ENCODE measurements around the gene CACNG5.

Gene CACNG5

DNA sequence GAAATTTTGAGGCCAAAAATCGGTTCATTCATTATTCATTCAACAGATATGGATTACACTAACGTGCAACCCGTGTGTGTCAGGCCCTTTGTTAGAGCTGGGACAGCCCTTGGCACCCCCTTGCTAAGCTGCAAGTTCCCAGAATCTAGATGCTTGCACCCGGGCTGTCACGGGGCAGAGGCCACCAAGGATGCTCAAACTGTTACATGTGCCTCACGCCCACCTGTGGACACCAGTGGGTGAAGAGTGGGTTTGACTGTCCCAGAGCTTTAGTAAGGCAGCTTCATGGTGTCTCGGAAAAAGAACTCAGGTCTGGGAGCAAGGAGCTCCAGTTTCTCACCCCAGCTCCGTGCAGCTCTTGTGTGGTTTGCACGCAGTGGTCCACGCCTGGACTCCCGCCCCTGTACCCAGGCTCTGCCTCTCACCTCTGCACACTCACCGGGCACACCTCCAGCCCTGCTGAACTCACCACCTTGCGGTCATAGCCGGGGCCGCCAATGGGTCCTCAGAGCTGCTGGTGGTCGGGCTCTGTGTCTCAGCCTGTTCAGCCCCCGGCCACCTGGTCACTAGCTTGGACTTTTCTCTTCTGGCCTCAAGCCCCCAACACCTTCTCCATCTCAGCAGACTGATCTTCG is 75.9 kb downstream of the CACNG5 start:
- TF ChIP-seq, protein P1, sequence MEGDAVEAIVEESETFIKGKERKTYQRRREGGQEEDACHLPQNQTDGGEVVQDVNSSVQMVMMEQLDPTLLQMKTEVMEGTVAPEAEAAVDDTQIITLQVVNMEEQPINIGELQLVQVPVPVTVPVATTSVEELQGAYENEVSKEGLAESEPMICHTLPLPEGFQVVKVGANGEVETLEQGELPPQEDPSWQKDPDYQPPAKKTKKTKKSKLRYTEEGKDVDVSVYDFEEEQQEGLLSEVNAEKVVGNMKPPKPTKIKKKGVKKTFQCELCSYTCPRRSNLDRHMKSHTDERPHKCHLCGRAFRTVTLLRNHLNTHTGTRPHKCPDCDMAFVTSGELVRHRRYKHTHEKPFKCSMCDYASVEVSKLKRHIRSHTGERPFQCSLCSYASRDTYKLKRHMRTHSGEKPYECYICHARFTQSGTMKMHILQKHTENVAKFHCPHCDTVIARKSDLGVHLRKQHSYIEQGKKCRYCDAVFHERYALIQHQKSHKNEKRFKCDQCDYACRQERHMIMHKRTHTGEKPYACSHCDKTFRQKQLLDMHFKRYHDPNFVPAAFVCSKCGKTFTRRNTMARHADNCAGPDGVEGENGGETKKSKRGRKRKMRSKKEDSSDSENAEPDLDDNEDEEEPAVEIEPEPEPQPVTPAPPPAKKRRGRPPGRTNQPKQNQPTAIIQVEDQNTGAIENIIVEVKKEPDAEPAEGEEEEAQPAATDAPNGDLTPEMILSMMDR (conservative IDR thresholded peaks at IDR 0.05; ENCODE audit: low read depth, low read length) = no peak
- DNase-seq (ENCODE audit: low read depth) = no peak

DNA sequence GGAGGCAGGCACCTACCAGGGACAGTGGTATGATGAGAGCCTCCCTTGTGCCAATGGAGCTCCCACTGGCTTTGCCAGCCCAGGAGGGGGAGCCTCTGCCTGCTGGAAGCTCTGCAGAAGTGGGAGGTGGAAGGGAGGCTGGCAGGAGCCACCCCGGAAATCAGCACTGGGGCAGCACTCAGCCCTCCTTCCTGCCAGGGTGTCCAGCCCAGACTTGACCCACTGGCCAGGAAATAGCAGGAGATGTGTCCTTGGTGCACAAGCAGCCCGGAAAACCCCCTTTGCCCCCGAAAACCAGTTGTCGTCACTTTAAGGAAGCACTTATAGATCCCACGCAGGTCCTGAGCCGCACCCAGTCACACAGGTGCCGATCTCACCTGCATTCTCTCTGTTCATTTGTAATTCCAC is 80.3 kb downstream of the CACNG5 start:
- DNase-seq (ENCODE audit: low read depth) = peak; percentile 14
- H3K4me3 ChIP-seq (ENCODE audit: low read depth, low read length) = no peak overlapping the region
- TF ChIP-seq, protein P1 (conservative IDR thresholded peaks at IDR 0.05; ENCODE audit: low read depth, low read length) = peak; percentile 43

More for the DNA sequence above, 75.9 kb downstream of the CACNG5 start:
- H3K4me3 ChIP-seq (ENCODE audit: low read depth, low read length) = no peak overlapping the region

DNA sequence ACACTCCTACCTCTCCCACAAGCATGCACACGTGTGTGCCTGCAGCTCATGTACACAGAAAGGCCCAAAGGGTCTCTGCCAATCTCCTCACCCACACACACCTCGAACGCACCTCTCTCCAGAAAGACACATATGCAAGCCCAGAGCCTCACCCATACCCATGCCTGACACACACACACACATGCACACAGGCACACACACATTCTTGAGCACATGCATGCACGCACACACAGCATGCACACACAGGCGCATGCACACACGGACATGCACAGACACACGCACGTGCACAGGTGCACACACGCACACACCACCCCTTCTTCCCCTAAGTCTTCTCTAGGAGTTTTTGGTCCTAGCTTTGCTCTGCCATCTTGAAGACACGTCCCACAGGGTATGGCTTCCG is 80.9 kb downstream of the CACNG5 start:
- TF ChIP-seq, protein P1 (conservative IDR thresholded peaks at IDR 0.05; ENCODE audit: low read depth, low read length) = no peak
- DNase-seq (ENCODE audit: low read depth) = no peak
- no peak overlapping the region for H3K4me3 ChIP-seq (ENCODE audit: low read depth, low read length)

DNA sequence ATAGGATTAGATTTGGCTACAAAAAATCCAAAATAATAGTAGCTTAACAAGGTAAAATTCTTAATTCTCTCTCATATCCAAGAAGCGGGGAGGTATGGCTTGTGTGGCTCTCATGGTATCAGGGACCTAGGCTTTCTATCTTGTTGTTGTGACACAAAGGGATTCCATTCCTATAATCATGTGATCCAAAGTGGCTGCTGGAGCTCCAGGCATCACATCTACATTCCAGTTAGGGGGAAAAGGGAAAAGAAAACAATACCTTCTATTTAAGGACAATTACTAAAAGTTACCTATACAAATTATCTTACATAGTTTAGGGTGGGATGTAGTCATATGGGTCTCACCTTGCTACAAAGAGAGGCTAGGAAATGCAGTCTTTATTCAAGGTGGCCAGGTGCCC is 82.0 kb downstream of the CACNG5 start:
- TF ChIP-seq, protein P1 (conservative IDR thresholded peaks at IDR 0.05; ENCODE audit: low read depth, low read length) = no peak
- DNase-seq (ENCODE audit: low read depth) = no peak
- H3K4me3 ChIP-seq (ENCODE audit: low read depth, low read length) = no peak overlapping the region

DNA sequence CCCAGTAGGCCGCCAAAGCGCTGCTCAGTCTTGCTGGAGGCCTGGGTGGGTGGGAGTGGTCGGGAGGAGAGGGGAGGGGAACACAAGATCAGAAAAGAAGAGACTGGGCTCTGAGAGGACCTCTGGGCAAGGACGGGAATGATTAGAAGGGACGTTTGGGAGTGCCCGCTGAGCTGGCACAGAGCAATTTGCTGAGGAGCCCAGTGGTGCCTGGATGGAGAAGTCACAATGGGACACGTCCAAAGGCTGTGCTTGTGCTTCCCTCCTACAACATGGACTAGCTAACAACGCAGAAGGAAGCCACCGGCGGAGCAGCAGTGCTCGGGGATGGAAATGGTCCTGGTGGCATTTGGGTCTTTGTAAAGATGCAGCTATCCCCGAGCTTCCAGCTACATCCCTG is 84.0 kb downstream of the CACNG5 start:
- DNase-seq (ENCODE audit: low read depth) = no peak
- no peak overlapping the region for H3K4me3 ChIP-seq (ENCODE audit: low read depth, low read length)
- TF ChIP-seq, protein P1 (conservative IDR thresholded peaks at IDR 0.05; ENCODE audit: low read depth, low read length) = no peak

DNA sequence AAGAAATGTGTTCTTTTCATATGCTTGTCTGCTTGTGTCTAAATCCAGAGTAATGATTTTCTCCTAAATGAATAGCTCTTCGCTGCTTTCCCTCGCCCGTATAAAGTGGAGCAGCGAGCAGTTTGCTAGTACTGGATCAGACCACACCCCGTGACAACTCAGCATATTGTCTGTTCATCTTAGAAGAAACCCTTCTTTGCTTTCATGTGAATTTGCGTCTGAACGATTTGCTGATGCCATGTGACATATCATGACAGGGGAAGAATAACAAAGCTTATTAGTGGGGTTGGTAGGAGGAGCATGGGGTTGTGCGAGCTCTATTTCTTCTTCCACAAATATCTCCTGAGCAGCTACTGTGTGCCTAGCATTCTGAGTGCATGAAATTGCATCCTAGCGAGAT is 85.5 kb downstream of the CACNG5 start:
- TF ChIP-seq, protein P1 (conservative IDR thresholded peaks at IDR 0.05; ENCODE audit: low read depth, low read length) = no peak
- no peak for DNase-seq (ENCODE audit: low read depth)
- no peak overlapping the region for H3K4me3 ChIP-seq (ENCODE audit: low read depth, low read length)

DNA sequence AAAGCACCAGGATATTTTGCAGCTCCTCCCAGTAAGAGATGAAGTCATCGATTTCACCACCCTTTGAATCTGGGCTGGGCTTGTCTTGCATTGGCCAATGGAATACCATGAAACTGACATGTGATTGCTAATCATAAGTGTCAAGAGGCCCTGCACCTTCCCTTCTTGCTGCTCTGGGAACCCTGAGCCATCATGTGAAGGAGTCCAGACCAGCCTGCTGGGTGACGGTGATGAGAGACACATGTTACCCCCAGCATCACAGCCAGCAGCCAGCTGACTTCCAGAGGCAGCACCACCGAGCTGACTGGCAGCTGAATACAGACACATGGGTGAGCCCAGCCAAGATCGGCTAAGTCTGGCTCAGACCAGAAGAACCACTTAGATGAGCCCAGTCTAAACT is 86.0 kb downstream of the CACNG5 start:
- TF ChIP-seq, protein P1 (conservative IDR thresholded peaks at IDR 0.05; ENCODE audit: low read depth, low read length) = no peak
- peak; percentile 12 for DNase-seq (ENCODE audit: low read depth)
- no peak overlapping the region for H3K4me3 ChIP-seq (ENCODE audit: low read depth, low read length)
